ENCODE measurements around the gene ABHD4.
"Not testable (repeated sequence)": the region's sequence is repeated elsewhere in the genome, so short reads cannot be mapped to it uniquely, and the experiment has no call there.

DNA sequence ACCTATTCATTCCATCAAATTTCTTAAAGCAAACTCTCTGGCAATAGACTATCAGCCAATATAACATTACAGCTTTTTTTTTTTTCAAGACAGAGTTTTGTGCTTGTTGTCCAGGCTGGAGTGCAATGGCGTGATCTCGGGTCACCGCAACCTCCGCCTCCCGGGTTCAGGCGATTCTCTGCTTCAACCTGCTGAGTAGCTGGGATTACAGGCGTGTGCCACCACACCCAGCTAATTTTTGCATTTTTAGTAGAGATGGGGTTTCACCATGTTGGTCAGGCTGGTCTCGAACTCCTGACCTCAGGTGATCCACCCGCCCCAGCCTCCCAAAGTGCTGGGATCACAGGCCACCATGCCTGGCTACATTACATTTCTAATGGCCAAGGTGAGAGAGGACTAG, 31.8 kb upstream of the ABHD4 start:
- TF ChIP-seq, protein P1, sequence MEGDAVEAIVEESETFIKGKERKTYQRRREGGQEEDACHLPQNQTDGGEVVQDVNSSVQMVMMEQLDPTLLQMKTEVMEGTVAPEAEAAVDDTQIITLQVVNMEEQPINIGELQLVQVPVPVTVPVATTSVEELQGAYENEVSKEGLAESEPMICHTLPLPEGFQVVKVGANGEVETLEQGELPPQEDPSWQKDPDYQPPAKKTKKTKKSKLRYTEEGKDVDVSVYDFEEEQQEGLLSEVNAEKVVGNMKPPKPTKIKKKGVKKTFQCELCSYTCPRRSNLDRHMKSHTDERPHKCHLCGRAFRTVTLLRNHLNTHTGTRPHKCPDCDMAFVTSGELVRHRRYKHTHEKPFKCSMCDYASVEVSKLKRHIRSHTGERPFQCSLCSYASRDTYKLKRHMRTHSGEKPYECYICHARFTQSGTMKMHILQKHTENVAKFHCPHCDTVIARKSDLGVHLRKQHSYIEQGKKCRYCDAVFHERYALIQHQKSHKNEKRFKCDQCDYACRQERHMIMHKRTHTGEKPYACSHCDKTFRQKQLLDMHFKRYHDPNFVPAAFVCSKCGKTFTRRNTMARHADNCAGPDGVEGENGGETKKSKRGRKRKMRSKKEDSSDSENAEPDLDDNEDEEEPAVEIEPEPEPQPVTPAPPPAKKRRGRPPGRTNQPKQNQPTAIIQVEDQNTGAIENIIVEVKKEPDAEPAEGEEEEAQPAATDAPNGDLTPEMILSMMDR (IDR thresholded peaks at IDR 0.05; ENCODE audit: low read length), result not testable (repeated sequence)
- not testable (repeated sequence) for TF ChIP-seq EZH2phosphoT487 (IDR thresholded peaks at IDR 0.05; ENCODE audit: low read length)

Data from MM.1S (cell line).